Keratinocyte (primary cell): ENCODE results near the gene ACACB. TPM values are rescaled to one million over a fixed set of nuclear protein-coding genes. Genes with fewer than 3 reads are reported as not detected.

Experiments used
- DNase-seq: peaks from one replicate; pipeline ENCODE4 v3.0.0-alpha.2; 2011; ENCODE audit warnings: low read depth, missing footprints, low spot score
- FAIRE-seq: peaks from 2 replicates; lab custom pipeline; 2011; peaks lifted over from hg19 to GRCh38; lab: Jason Lieb, UNC
- H2AFZ ChIP-seq: 2 replicates; pipeline ENCODE4 v1.6.0; 2012; ENCODE audit warnings: low read length, control low read depth, inconsistent platforms; ENCODE audit not compliant: control insufficient read depth
- H3K27ac ChIP-seq: 2 replicates; pipeline ENCODE4 v1.5.1; 2011; ENCODE audit warnings: low read length; ENCODE audit not compliant: control insufficient read depth, insufficient read depth
- H3K27me3 ChIP-seq: 3 replicates; pipeline ENCODE4 v1.6.0; 2011; ENCODE audit warnings: low read length; ENCODE audit not compliant: control insufficient read depth, insufficient read depth; ENCODE audit errors: extremely low read depth
- H3K36me3 ChIP-seq, 2 experiments: 2 replicates in 1 of 2; 3 replicates in 1 of 2; pipeline ENCODE4 v1.5.1; 2011; ENCODE audit warnings: low read length in 2 of 2, mild to moderate bottlenecking in 1 of 2; ENCODE audit not compliant: control insufficient read depth in 2 of 2, insufficient read depth in 2 of 2; ENCODE audit errors: extremely low read depth in 1 of 2
- H3K4me1 ChIP-seq: 3 replicates; pipeline ENCODE4 v1.5.1; 2011; ENCODE audit warnings: low read length; ENCODE audit not compliant: control insufficient read depth, insufficient read depth; ENCODE audit errors: extremely low read depth
- H3K4me2 ChIP-seq: 3 replicates; pipeline ENCODE4 v1.6.0; 2011; ENCODE audit warnings: low read depth, low read length; ENCODE audit not compliant: control insufficient read depth, insufficient read depth; ENCODE audit errors: extremely low read depth
- H3K4me3 ChIP-seq, 3 experiments: fragments of 200-600 bp in 1 of 3; sonication (generic) in 1 of 3; 2 replicates in 2 of 3; 3 replicates in 1 of 3; pipeline ENCODE4 v1.5.1; 2011 to 2016; ENCODE audit warnings: low read length in 3 of 3, mild to moderate bottlenecking in 3 of 3, control low read depth in 2 of 3, inconsistent platforms in 1 of 3, low read depth in 1 of 3, mixed read lengths in 1 of 3, mixed run types in 1 of 3, moderate library complexity in 1 of 3; ENCODE audit not compliant: control insufficient read depth in 2 of 3, insufficient read depth in 2 of 3; ENCODE audit errors: extremely low read depth in 1 of 3
- H3K79me2 ChIP-seq: 2 replicates; pipeline ENCODE4 v1.6.0; 2012; ENCODE audit warnings: low read length; ENCODE audit not compliant: control insufficient read depth, insufficient read depth
- H3K9ac ChIP-seq: 3 replicates; pipeline ENCODE4 v1.6.0; 2011; ENCODE audit warnings: low read length; ENCODE audit not compliant: control insufficient read depth, insufficient read depth; ENCODE audit errors: extremely low read depth
- H3K9me1 ChIP-seq: 3 replicates; pipeline ENCODE4 v1.6.0; 2011; ENCODE audit warnings: low read length; ENCODE audit not compliant: control insufficient read depth, insufficient read depth; ENCODE audit errors: extremely low read depth
- H3K9me3 ChIP-seq: 2 replicates; pipeline ENCODE4 v1.5.1; 2012; ENCODE audit warnings: low read depth, low read length; ENCODE audit not compliant: control insufficient read depth
- H4K20me1 ChIP-seq: 3 replicates; pipeline ENCODE4 v1.6.0; 2011; ENCODE audit warnings: low read length; ENCODE audit not compliant: control insufficient read depth, insufficient read depth; ENCODE audit errors: extremely low read depth
- CTCF ChIP-seq, 3 experiments: IDR thresholded peaks in 1 of 3; conservative IDR thresholded peaks in 1 of 3; optimal IDR thresholded peaks in 1 of 3; 2 replicates in 2 of 3; 3 replicates in 1 of 3; pipeline versions ENCODE3 to v1.5.1; 2011; ENCODE audit warnings: low read length in 3 of 3, mild to moderate bottlenecking in 3 of 3, moderate library complexity in 2 of 3, control low read depth in 1 of 3, inconsistent platforms in 1 of 3; ENCODE audit not compliant: insufficient read depth in 2 of 3; ENCODE audit errors: extremely low read depth in 1 of 3
- EZH2 ChIP-seq: IDR thresholded peaks from one replicate; pipeline ENCODE4 v1.6.1; 2012; ENCODE audit warnings: inconsistent platforms, mild to moderate bottlenecking, low read length, moderate library complexity
- dilution Hi-C: fragments of 300-500 bp; cut with MboI; formaldehyde crosslinking; loops from one replicate; pipeline ENCODE4 v1.7.0; 2020; ENCODE audit warnings: low sequenced_read_pairs; ENCODE audit not compliant: extremely low pct_ligation_motif_present
- polyA plus RNA-seq, 5 experiments: library from polyadenylated mRNA; depleted of rRNA in 3 of 5; stranded (reverse) in 3 of 5; stranded (forward) in 1 of 5; unstranded in 1 of 5; fragments of >200 nt; gene quantifications; 1 replicate in 1 of 5; 2 replicates in 3 of 5; 3 replicates in 1 of 5; pipeline versions ENCODE4 v1.2.1 to v1.2.3, GENCODE V29; 2011 to 2012; ENCODE audit warnings: missing spikeins in 2 of 5, low read depth in 1 of 5, low replicate concordance in 1 of 5

Gene ACACB
- polyA plus RNA-seq, 1 donor (not counting 4 experiments of a cell fraction or from before 2014, with no cell fraction given) = 1.3 TPM

DNA sequence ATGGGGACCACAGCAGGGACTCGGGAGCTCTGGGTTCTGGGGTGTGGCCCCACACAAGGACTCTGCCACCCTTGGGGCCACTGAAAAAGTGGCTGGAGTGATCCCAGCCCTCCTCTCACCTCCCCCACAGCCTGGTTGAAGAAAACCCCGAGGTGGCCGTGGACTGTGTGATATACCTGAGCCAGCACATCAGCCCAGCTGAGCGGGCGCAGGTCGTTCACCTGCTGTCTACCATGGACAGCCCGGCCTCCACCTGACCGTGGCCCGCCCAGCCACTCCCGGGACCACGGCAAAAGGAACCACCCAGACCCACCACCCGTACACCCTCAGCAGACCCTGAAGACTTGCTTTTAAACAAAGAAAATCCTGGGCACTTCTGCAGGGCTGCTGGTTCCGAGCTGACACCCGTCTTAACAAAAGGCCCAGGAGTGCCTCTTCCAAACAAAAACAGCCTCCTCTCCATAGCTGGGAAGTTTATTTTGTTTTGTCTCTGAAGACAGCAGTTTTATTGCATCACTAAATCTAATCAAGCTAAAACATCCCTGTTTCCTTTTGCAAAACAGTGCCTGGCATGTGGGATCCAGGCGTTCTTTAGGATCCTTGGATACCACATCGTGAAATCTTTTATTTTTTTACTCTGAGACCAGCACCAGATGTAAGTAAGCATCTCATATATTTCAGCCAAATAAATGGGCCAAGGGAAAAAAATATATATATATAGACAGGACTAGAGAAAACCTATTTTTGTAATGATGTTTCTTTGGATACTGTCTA lies 149.9 kb downstream of the ACACB start:
- Histone ChIP-seq H3K36me3 (no peaks in the 10 kb centered on the region), H3K9ac (no peak overlapping the region), H3K9me1 (no peaks in the 10 kb centered on the region), H3K4me1 (no peaks in the 10 kb centered on the region), H4K20me1 (no peaks in the 10 kb centered on the region), H3K27ac (no peak overlapping the region), H3K9me3 (no peaks in the 10 kb centered on the region), H2AFZ (no peak overlapping the region), H3K79me2 (no peaks in the 10 kb centered on the region), H3K4me2 (no peak overlapping the region), H3K4me3 (no peak overlapping the region), H3K27me3 (no peaks in the 10 kb centered on the region)
- DNase-seq = no peak
- dilution Hi-C loops = no loop called here
- TF ChIP-seq EZH2 = no peak
- no peak for TF ChIP-seq CTCF (optimal IDR thresholded peaks at IDR 0.05 in 1 of 3, IDR thresholded peaks at IDR 0.05 in 1 of 3, conservative IDR thresholded peaks at IDR 0.05 in 1 of 3; ENCODE audit: extremely low read depth in 1 of 3, insufficient read depth in 2 of 3, low read length in 3 of 3)
- FAIRE-seq = no peak

- H3K4me1 ChIP-seq = no peaks in the 10 kb centered on the region
- no peaks in the 10 kb centered on the region for H3K9me3 ChIP-seq
- H3K4me2 ChIP-seq = no peak overlapping the region
- TF ChIP-seq CTCF (optimal IDR thresholded peaks at IDR 0.05 in 1 of 3, IDR thresholded peaks at IDR 0.05 in 1 of 3, conservative IDR thresholded peaks at IDR 0.05 in 1 of 3; ENCODE audit: extremely low read depth in 1 of 3, insufficient read depth in 2 of 3, low read length in 3 of 3) (no peak), EZH2 (no peak)
- H3K9ac ChIP-seq = no peak overlapping the region
- H3K27me3 ChIP-seq = no peaks in the 10 kb centered on the region
- H4K20me1 ChIP-seq = no peaks in the 10 kb centered on the region
- H3K79me2 ChIP-seq = no peaks in the 10 kb centered on the region
- no peak overlapping the region for H3K4me3 ChIP-seq
- FAIRE-seq = no peak
- DNase-seq = no peak
- H2AFZ ChIP-seq = no peak overlapping the region
- dilution Hi-C loops = no loop called here
- no peaks in the 10 kb centered on the region for H3K9me1 ChIP-seq
- H3K36me3 ChIP-seq = no peaks in the 10 kb centered on the region
- no peak overlapping the region for H3K27ac ChIP-seq
Measured at GRCh38 chr12:109267361-109267760, 151.0 kb downstream of the ACACB start.
